SK-N-SH treated with all-trans-retinoic acid at 6 μM for 48 hours (cell line): ENCODE data around the gene DNAJC4.

ENCODE experiments used
- ESRRG ChIP-seq: fragments of 250-450 bp; sonication (Bioruptor Pico); IDR thresholded peaks from 2 replicates; pipeline ENCODE4 v1.6.1; 2021; ENCODE audit warnings: mild to moderate bottlenecking
- SNAI2 ChIP-seq: fragments of 250-450 bp; sonication (Bioruptor Pico); IDR thresholded peaks from 2 replicates; pipeline ENCODE4 v1.5.0; 2020; ENCODE audit warnings: mild to moderate bottlenecking, moderate library complexity
- TF ChIP-seq, protein P1 (sequence below): fragments of 250-450 bp; sonication (Bioruptor Pico); IDR thresholded peaks from 2 replicates; pipeline ENCODE4 v1.5.0; 2020; ENCODE audit warnings: mild to moderate bottlenecking, moderate library complexity

- TF ChIP-seq SNAI2 (CRISPR knock-in tag) (no peak), ESRRG (CRISPR knock-in tag) (no peak)
- TF ChIP-seq, protein P1, sequence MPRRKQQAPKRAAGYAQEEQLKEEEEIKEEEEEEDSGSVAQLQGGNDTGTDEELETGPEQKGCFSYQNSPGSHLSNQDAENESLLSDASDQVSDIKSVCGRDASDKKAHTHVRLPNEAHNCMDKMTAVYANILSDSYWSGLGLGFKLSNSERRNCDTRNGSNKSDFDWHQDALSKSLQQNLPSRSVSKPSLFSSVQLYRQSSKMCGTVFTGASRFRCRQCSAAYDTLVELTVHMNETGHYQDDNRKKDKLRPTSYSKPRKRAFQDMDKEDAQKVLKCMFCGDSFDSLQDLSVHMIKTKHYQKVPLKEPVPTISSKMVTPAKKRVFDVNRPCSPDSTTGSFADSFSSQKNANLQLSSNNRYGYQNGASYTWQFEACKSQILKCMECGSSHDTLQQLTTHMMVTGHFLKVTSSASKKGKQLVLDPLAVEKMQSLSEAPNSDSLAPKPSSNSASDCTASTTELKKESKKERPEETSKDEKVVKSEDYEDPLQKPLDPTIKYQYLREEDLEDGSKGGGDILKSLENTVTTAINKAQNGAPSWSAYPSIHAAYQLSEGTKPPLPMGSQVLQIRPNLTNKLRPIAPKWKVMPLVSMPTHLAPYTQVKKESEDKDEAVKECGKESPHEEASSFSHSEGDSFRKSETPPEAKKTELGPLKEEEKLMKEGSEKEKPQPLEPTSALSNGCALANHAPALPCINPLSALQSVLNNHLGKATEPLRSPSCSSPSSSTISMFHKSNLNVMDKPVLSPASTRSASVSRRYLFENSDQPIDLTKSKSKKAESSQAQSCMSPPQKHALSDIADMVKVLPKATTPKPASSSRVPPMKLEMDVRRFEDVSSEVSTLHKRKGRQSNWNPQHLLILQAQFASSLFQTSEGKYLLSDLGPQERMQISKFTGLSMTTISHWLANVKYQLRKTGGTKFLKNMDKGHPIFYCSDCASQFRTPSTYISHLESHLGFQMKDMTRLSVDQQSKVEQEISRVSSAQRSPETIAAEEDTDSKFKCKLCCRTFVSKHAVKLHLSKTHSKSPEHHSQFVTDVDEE: no peak
These were observed 44.9 kb downstream of the DNAJC4 start for GRCh38 chr11:64275031-64275800.
